Astrocyte (in vitro differentiated cells and primary cell): Measurements from ENCODE around the gene TROAP. TPM values are rescaled to one million over a fixed set of nuclear protein-coding genes. Genes with fewer than 3 reads are reported as not detected.

Experiments
- DNase-seq: peaks from one replicate; pipeline ENCODE4 v3.0.0-alpha.2; 2010; ENCODE audit warnings: low read depth
- FAIRE-seq: peaks from 2 replicates; lab custom pipeline; 2011; peaks lifted over from hg19 to GRCh38; lab: Jason Lieb, UNC
- H2AFZ ChIP-seq: 2 replicates; pipeline ENCODE4 v1.6.0; 2012; ENCODE audit warnings: low read depth, low read length, inconsistent platforms
- H3K27ac ChIP-seq: 2 replicates; pipeline ENCODE4 v1.5.1; 2011; ENCODE audit warnings: low read depth, low read length, inconsistent platforms
- H3K27me3 ChIP-seq: 2 replicates; pipeline ENCODE4 v1.6.0; 2011; ENCODE audit warnings: low read length, inconsistent platforms; ENCODE audit not compliant: insufficient read depth
- H3K36me3 ChIP-seq: 2 replicates; pipeline ENCODE4 v1.5.1; 2011; ENCODE audit warnings: low read length, inconsistent platforms; ENCODE audit not compliant: insufficient read depth
- H3K4me1 ChIP-seq: 2 replicates; pipeline ENCODE4 v1.5.1; 2011; ENCODE audit warnings: low read length, inconsistent platforms; ENCODE audit not compliant: insufficient read depth
- H3K4me2 ChIP-seq: 2 replicates; pipeline ENCODE4 v1.6.0; 2012; ENCODE audit warnings: low read length, inconsistent platforms
- H3K4me3 ChIP-seq: 2 replicates; pipeline ENCODE4 v1.5.1; 2011; ENCODE audit warnings: low read depth, mild to moderate bottlenecking, low read length, inconsistent platforms; ENCODE audit not compliant: insufficient read depth
- H3K79me2 ChIP-seq: 2 replicates; pipeline ENCODE4 v1.6.0; 2012; ENCODE audit warnings: mild to moderate bottlenecking, low read length, inconsistent platforms; ENCODE audit not compliant: insufficient read depth
- H3K9ac ChIP-seq: 2 replicates; pipeline ENCODE4 v1.6.0; 2012; ENCODE audit warnings: mild to moderate bottlenecking, low read length, inconsistent platforms
- H3K9me3 ChIP-seq: 2 replicates; pipeline ENCODE4 v1.5.1; 2012; ENCODE audit warnings: low read depth, mild to moderate bottlenecking, low read length, inconsistent platforms; ENCODE audit not compliant: insufficient read depth
- H4K20me1 ChIP-seq: 2 replicates; pipeline ENCODE4 v1.6.0; 2012; ENCODE audit warnings: low read length, inconsistent platforms; ENCODE audit not compliant: insufficient read depth
- H3K27ac Mint-ChIP-seq: one replicate; pipeline ENCODE4 v1.8.0; 2021; ENCODE audit warnings: mild to moderate bottlenecking, mixed read lengths; ENCODE audit not compliant: unreplicated experiment
- H3K27me3 Mint-ChIP-seq: one replicate; pipeline ENCODE4 v1.8.0; 2021; ENCODE audit warnings: low read depth, mixed read lengths; ENCODE audit not compliant: unreplicated experiment
- H3K36me3 Mint-ChIP-seq: one replicate; pipeline ENCODE4 v1.8.0; 2021; ENCODE audit warnings: low read depth, mixed read lengths; ENCODE audit not compliant: unreplicated experiment
- H3K4me1 Mint-ChIP-seq: one replicate; pipeline ENCODE4 v1.8.0; 2021; ENCODE audit warnings: low read depth, mixed read lengths; ENCODE audit not compliant: unreplicated experiment
- H3K4me3 Mint-ChIP-seq: one replicate; pipeline ENCODE4 v1.8.0; 2021; ENCODE audit warnings: mild to moderate bottlenecking, moderate library complexity, mixed read lengths; ENCODE audit not compliant: unreplicated experiment
- H3K9me3 Mint-ChIP-seq: one replicate; pipeline ENCODE4 v1.8.0; 2021; ENCODE audit warnings: mild to moderate bottlenecking, mixed read lengths; ENCODE audit not compliant: unreplicated experiment
- CTCF ChIP-seq: IDR thresholded peaks from 2 replicates; pipeline ENCODE4 v1.5.1; 2011; ENCODE audit warnings: low read depth, mild to moderate bottlenecking, inconsistent platforms, low read length, moderate library complexity; ENCODE audit not compliant: insufficient read depth
- EZH2 ChIP-seq: IDR thresholded peaks from 2 replicates; pipeline ENCODE4 v1.6.1; 2012; ENCODE audit warnings: mild to moderate bottlenecking, low read length, inconsistent platforms; ENCODE audit not compliant: insufficient read depth
- total RNA-seq: library from RNA; stranded (reverse); gene quantifications from 2 replicates; pipeline ENCODE4 v1.2.1, GENCODE V29; 2021

TROAP gene
- total RNA-seq, 1 donor from 2014 or later = 2.7 TPM

- H3K4me3 ChIP-seq = no peak overlapping the region
- DNase-seq (no peak), FAIRE-seq (no peak)
- no peaks in the 10 kb centered on the region for H3K36me3 ChIP-seq
- TF ChIP-seq CTCF = peak; percentile 46
- peak; percentile 42 for TF ChIP-seq EZH2
- no peaks in the 10 kb centered on the region for H3K36me3 Mint-ChIP-seq
- H3K4me1 Mint-ChIP-seq = no peaks in the 10 kb centered on the region
- H3K27me3 ChIP-seq = peaks cover 47% of the 10 kb centered on the region
- H3K9me3 ChIP-seq = no peaks in the 10 kb centered on the region
- no peak overlapping the region for H2AFZ ChIP-seq
- H3K4me1 ChIP-seq = peaks cover 2% of the 10 kb centered on the region
- H3K4me3 Mint-ChIP-seq = no peak overlapping the region
- H3K9ac ChIP-seq = no peak overlapping the region
- H3K27ac ChIP-seq = no peak overlapping the region
- no peaks in the 10 kb centered on the region for H3K79me2 ChIP-seq
- no peak overlapping the region for H3K27ac Mint-ChIP-seq
- H4K20me1 ChIP-seq = no peaks in the 10 kb centered on the region
- H3K27me3 Mint-ChIP-seq = peaks cover 71% of the 10 kb centered on the region
- H3K9me3 Mint-ChIP-seq = peaks cover 2% of the 10 kb centered on the region
- peak overlapping the region; percentile 67 for H3K4me2 ChIP-seq
Measured at GRCh38 chr12:49296034-49296835, 26.8 kb upstream of the TROAP start.

GRCh38 chr12:49296836-49297694 lies 26.0 kb upstream of the TROAP start:
- peaks cover 2% of the 10 kb centered on the region for H3K9me3 Mint-ChIP-seq
- H3K4me3 ChIP-seq = no peak overlapping the region
- no peak overlapping the region for H3K27ac ChIP-seq
- peaks cover 71% of the 10 kb centered on the region for H3K27me3 Mint-ChIP-seq
- H3K36me3 ChIP-seq = no peaks in the 10 kb centered on the region
- H3K27me3 ChIP-seq = peaks cover 53% of the 10 kb centered on the region
- peak; percentile 91 for TF ChIP-seq EZH2
- TF ChIP-seq CTCF = no peak
- peak overlapping the region; percentile 67 for H3K4me2 ChIP-seq
- no peak overlapping the region for H3K4me3 Mint-ChIP-seq
- DNase-seq (no peak), FAIRE-seq (no peak)
- H2AFZ ChIP-seq = peak overlapping the region; percentile 34
- H3K9ac ChIP-seq = no peak overlapping the region
- H3K4me1 Mint-ChIP-seq = no peaks in the 10 kb centered on the region
- no peaks in the 10 kb centered on the region for H3K9me3 ChIP-seq
- no peaks in the 10 kb centered on the region for H3K36me3 Mint-ChIP-seq
- H3K79me2 ChIP-seq = no peaks in the 10 kb centered on the region
- no peak overlapping the region for H3K27ac Mint-ChIP-seq
- H4K20me1 ChIP-seq = no peaks in the 10 kb centered on the region
- peaks cover 2% of the 10 kb centered on the region for H3K4me1 ChIP-seq
